Karpas-422 (cell line): ENCODE measurements around the gene PATJ. TPM values are rescaled to one million over a fixed set of nuclear protein-coding genes. Genes with fewer than 3 reads are reported as not detected.
"Not testable (repeated sequence)": the region's sequence is repeated elsewhere in the genome, so short reads cannot be mapped to it uniquely, and the experiment has no call there.

Experiments used
- DNase-seq: peaks from one replicate; pipeline ENCODE4 v3.0.0-alpha.2; 2015
- H2AFZ ChIP-seq: fragments of 200-600 bp; sonication (generic); 2 replicates; pipeline ENCODE4 v1.6.1; 2014; ENCODE audit warnings: antibody characterized with exemption, low read length, mixed read lengths
- H3K27ac ChIP-seq: fragments of 200-600 bp; sonication (generic); 2 replicates; pipeline ENCODE4 v1.5.1; 2014; ENCODE audit warnings: mild to moderate bottlenecking, low read length, moderate library complexity
- H3K27me3 ChIP-seq: fragments of 200-600 bp; sonication (generic); 2 replicates; pipeline ENCODE4 v1.6.1; 2014; ENCODE audit warnings: low read length, mixed read lengths
- H3K36me3 ChIP-seq: fragments of 200-600 bp; sonication (generic); 2 replicates; pipeline ENCODE4 v1.6.1; 2014; ENCODE audit warnings: low read length, mixed read lengths; ENCODE audit not compliant: insufficient read depth
- H3K4me1 ChIP-seq: fragments of 200-600 bp; sonication (generic); 2 replicates; pipeline ENCODE4 v1.6.1; 2014; ENCODE audit warnings: mild to moderate bottlenecking, low read length, mixed read lengths
- H3K4me2 ChIP-seq: fragments of 200-600 bp; sonication (generic); 2 replicates; pipeline ENCODE4 v1.6.1; 2014; ENCODE audit warnings: low read length, low read depth, mild to moderate bottlenecking; ENCODE audit not compliant: poor library complexity, severe bottlenecking
- H3K4me3 ChIP-seq: fragments of 200-600 bp; sonication (generic); 2 replicates; pipeline ENCODE4 v1.5.1; 2014; ENCODE audit warnings: mild to moderate bottlenecking, antibody characterized with exemption, low read length, mixed read lengths
- H3K79me2 ChIP-seq: fragments of 200-600 bp; sonication (generic); 2 replicates; pipeline ENCODE4 v1.6.1; 2014; ENCODE audit warnings: mild to moderate bottlenecking, low read length, mixed read lengths
- H3K9ac ChIP-seq: fragments of 200-600 bp; sonication (generic); 2 replicates; pipeline ENCODE4 v1.6.0; 2014; ENCODE audit warnings: low read length
- H3K9me2 ChIP-seq: fragments of 200-600 bp; sonication (generic), shearing (Covaris generic); replicated peaks from 2 replicates; pipeline ENCODE4 v1.6.0; 2014; ENCODE audit warnings: mild to moderate bottlenecking, low read length, moderate library complexity; ENCODE audit not compliant: insufficient read depth
- H3K9me3 ChIP-seq: fragments of 300-700, 200-600 bp; sonication (generic); 2 replicates; pipeline ENCODE4 v1.6.1; 2014; ENCODE audit warnings: low read length, mixed read lengths
- H4K20me1 ChIP-seq: fragments of 200-600 bp; sonication (generic); 2 replicates; pipeline ENCODE4 v1.6.1; 2014; ENCODE audit warnings: mild to moderate bottlenecking, antibody characterized with exemption, low read length, low read depth; ENCODE audit not compliant: insufficient read depth
- total RNA-seq: library from RNA; depleted of rRNA; stranded (reverse); fragments of >200 nt; shearing (Covaris generic); gene quantifications from 2 replicates; pipeline ENCODE4 v1.2.3, GENCODE V29; 2014; ENCODE audit warnings: low replicate concordance

Gene PATJ
- total RNA-seq, 1 experiment from 2014 or later = not detected

DNA sequence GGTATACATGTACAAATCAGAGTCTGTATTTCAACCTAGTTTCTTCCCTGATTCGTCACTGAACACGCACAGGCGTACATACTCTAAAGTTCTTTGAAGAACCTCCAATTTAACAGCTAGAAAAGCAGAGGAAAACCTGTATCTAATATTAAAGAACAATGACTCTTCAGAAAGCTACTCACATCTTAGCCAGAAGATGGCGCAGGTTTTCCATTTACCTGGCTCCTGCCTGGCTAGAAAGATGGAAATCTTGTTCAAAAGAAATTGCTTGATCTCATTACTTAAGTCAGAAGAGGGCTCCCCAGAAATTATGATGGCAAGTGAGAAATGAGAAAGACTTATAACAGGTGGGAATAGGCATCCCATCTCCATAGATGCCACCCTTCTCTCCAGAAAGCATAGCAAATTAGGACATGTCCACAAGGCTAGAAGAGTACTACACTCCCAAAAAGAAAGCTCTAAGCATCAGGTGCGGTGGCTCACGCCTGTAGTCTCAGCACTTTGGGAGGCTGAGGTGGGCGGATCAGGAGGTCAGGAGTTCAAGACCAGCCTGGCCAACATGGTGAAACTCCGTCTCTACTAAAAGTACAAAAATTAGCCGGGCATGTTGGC lies 433.4 kb downstream of the PATJ start:
- Histone ChIP-seq H4K20me1 (no peaks in the 10 kb centered on the region), H3K27ac (no peak overlapping the region), H3K9me3 (no peaks in the 10 kb centered on the region), H3K27me3 (no peaks in the 10 kb centered on the region), H3K4me2 (no peak overlapping the region), H2AFZ (no peak overlapping the region), H3K4me3 (no peak overlapping the region), H3K4me1 (no peaks in the 10 kb centered on the region), H3K9ac (no peak overlapping the region), H3K9me2 (no peaks in the 10 kb centered on the region), H3K36me3 (no peaks in the 10 kb centered on the region), H3K79me2 (no peaks in the 10 kb centered on the region)
- DNase-seq = peak; percentile 79

GRCh38 chr1:62176597-62177312 lies 434.5 kb downstream of the PATJ start:
- no peaks in the 10 kb centered on the region for H3K79me2 ChIP-seq
- H4K20me1 ChIP-seq = no peaks in the 10 kb centered on the region
- no peaks in the 10 kb centered on the region for H3K4me1 ChIP-seq
- H3K9me2 ChIP-seq = no peaks in the 10 kb centered on the region
- no peak overlapping the region for H3K4me2 ChIP-seq
- H3K27ac ChIP-seq = no peak overlapping the region
- no peak overlapping the region for H3K4me3 ChIP-seq
- no peaks in the 10 kb centered on the region for H3K9me3 ChIP-seq
- no peaks in the 10 kb centered on the region for H3K36me3 ChIP-seq
- H2AFZ ChIP-seq = no peak overlapping the region
- H3K9ac ChIP-seq = no peak overlapping the region
- H3K27me3 ChIP-seq = no peaks in the 10 kb centered on the region
- no peak for DNase-seq

- H3K4me3 ChIP-seq = no peak overlapping the region
- DNase-seq = no peak
- H3K4me1 ChIP-seq = no peaks in the 10 kb centered on the region
- H3K9ac ChIP-seq = no peak overlapping the region
- H3K9me2 ChIP-seq = no peaks in the 10 kb centered on the region
- H2AFZ ChIP-seq = no peak overlapping the region
- no peaks in the 10 kb centered on the region for H4K20me1 ChIP-seq
- H3K36me3 ChIP-seq = no peaks in the 10 kb centered on the region
- H3K9me3 ChIP-seq = no peaks in the 10 kb centered on the region
- H3K4me2 ChIP-seq = no peak overlapping the region
- no peaks in the 10 kb centered on the region for H3K27me3 ChIP-seq
- H3K27ac ChIP-seq = no peak overlapping the region
- no peaks in the 10 kb centered on the region for H3K79me2 ChIP-seq
Observed at GRCh38 chr1:62177621-62178020, 435.3 kb downstream of the PATJ start.

GRCh38 chr1:62178372-62178771 lies 436.1 kb downstream of the PATJ start:
- Histone ChIP-seq H3K4me2 (no peak overlapping the region), H3K9me3 (no peaks in the 10 kb centered on the region), H3K4me3 (no peak overlapping the region), H3K4me1 (no peaks in the 10 kb centered on the region), H2AFZ (no peak overlapping the region), H3K9me2 (no peaks in the 10 kb centered on the region), H4K20me1 (no peaks in the 10 kb centered on the region), H3K27ac (no peak overlapping the region), H3K9ac (no peak overlapping the region), H3K27me3 (no peaks in the 10 kb centered on the region), H3K36me3 (no peaks in the 10 kb centered on the region), H3K79me2 (no peaks in the 10 kb centered on the region)
- DNase-seq = no peak

GRCh38 chr1:62180054-62180453 lies 437.8 kb downstream of the PATJ start:
- H3K9me2 ChIP-seq, H3K4me1 ChIP-seq, H3K27me3 ChIP-seq, H2AFZ ChIP-seq, H3K79me2 ChIP-seq, H4K20me1 ChIP-seq, H3K27ac ChIP-seq, H3K9me3 ChIP-seq, H3K4me2 ChIP-seq, H3K4me3 ChIP-seq, H3K36me3 ChIP-seq, H3K9ac ChIP-seq, DNase-seq: not testable (repeated sequence)

DNA sequence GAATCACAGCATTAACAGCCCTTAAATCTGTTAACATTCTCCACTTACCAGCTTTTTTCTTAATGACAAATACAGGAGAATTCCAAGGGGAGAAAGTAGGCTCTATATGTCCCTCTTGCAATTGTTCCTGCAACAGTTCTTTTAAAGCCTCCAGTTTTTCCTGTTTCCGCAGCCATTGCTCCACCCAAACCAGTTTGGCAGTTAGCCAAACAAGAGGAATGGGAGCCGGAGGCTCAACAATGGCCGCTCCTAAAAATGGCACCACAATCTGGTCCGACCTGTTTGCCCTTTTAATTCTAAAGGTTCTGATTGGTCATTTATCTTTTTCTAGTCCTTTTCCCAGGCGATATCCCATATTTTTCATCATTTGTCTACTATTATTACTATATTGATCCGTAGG lies 438.4 kb downstream of the PATJ start:
- H3K4me2 ChIP-seq = no peak overlapping the region

DNA sequence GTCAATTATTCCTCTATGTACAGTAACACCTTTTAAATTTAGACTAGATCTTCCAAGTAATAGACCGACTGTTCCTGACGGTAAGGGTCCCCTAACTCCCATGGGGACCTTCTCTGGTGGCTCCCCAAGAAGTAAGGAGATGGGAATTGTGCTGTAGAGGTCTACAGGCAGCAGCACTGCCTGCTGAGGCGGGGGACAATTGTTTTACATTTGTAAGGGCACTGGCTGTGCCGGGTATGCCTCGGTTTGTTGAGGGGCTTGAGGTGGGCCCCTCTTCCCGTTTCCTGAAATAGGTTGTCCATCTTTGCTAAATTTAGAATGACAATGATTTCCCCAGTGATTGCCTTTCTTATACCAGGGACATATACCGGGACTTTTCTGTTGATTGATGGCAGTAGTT lies 439.3 kb downstream of the PATJ start:
- no peak for DNase-seq
- no peak overlapping the region for H3K27ac ChIP-seq
- no peaks in the 10 kb centered on the region for H3K36me3 ChIP-seq
- no peaks in the 10 kb centered on the region for H3K27me3 ChIP-seq
- H3K4me2 ChIP-seq = no peak overlapping the region
- H3K79me2 ChIP-seq = no peaks in the 10 kb centered on the region
- no peak overlapping the region for H3K4me3 ChIP-seq
- H3K9me3 ChIP-seq = no peaks in the 10 kb centered on the region
- no peak overlapping the region for H2AFZ ChIP-seq
- no peaks in the 10 kb centered on the region for H3K9me2 ChIP-seq
- H4K20me1 ChIP-seq = no peaks in the 10 kb centered on the region
- no peaks in the 10 kb centered on the region for H3K4me1 ChIP-seq
- no peak overlapping the region for H3K9ac ChIP-seq

More for the DNA sequence above, 438.4 kb downstream of the PATJ start:
- no peak overlapping the region for H3K27ac ChIP-seq
- no peaks in the 10 kb centered on the region for H4K20me1 ChIP-seq
- H2AFZ ChIP-seq = no peak overlapping the region
- no peak for DNase-seq
- H3K4me3 ChIP-seq = no peak overlapping the region
- H3K36me3 ChIP-seq = no peaks in the 10 kb centered on the region
- H3K9me2 ChIP-seq = no peaks in the 10 kb centered on the region
- no peaks in the 10 kb centered on the region for H3K4me1 ChIP-seq
- no peaks in the 10 kb centered on the region for H3K79me2 ChIP-seq
- H3K9ac ChIP-seq = no peak overlapping the region
- no peaks in the 10 kb centered on the region for H3K27me3 ChIP-seq
- H3K9me3 ChIP-seq = no peaks in the 10 kb centered on the region

DNA sequence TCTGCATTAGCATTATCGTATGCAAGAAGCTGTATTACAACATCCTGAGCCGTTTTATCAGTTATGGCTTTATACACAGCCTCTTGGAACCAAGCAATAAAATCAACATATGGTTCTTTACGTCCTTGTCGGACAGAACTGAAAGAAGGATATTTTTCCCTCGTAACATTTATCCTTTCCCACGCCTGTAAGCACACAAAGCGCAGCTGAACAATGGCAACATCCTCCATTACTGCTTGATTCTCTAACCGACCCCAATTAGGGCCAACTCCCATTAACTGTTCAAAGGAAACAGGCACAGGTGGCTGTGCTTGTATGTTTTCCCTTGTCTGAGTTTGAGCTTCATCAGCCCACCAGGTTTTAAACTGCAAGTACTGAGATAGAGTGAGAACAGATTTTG lies 439.9 kb downstream of the PATJ start:
- H3K4me2 ChIP-seq, H4K20me1 ChIP-seq, H3K27me3 ChIP-seq, H3K27ac ChIP-seq, H3K9me3 ChIP-seq, DNase-seq, H3K79me2 ChIP-seq, H3K4me3 ChIP-seq, H3K9me2 ChIP-seq, H3K9ac ChIP-seq, H2AFZ ChIP-seq, H3K36me3 ChIP-seq, H3K4me1 ChIP-seq: not testable (repeated sequence)
